K562 (cell line): ENCODE measurements around the gene RAI1. TPM values are rescaled to one million over a fixed set of nuclear protein-coding genes. Genes with fewer than 3 reads are reported as not detected.

Experiments
- CBX3 ChIP-seq, 2 experiments: IDR thresholded peaks; 1 replicate in 1 of 2; 2 replicates in 1 of 2; pipeline ENCODE4 v1.6.1; 2012; ENCODE audit warnings: inconsistent platforms in 2 of 2, low read length in 2 of 2, borderline replicate concordance in 1 of 2, control low read depth in 1 of 2
- DDX20 ChIP-seq: fragments of 450-650 bp; IDR thresholded peaks from 2 replicates; pipeline ENCODE4 v1.6.1; 2016; ENCODE audit warnings: missing genetic modification characterization, low read depth, mild to moderate bottlenecking, missing compliant biosample characterization, moderate library complexity
- DMBX1 ChIP-seq: fragments of 250-450 bp; sonication (Bioruptor Pico); IDR thresholded peaks from 2 replicates; pipeline ENCODE4 v1.8.0; 2022; ENCODE audit warnings: inconsistent platforms, mild to moderate bottlenecking, moderate library complexity, borderline replicate concordance
- E2F3 ChIP-seq: fragments of 250-450 bp; sonication (Bioruptor Pico); IDR thresholded peaks from 2 replicates; pipeline ENCODE4 v1.4.0; 2020; ENCODE audit warnings: mild to moderate bottlenecking
- FOS ChIP-seq: IDR thresholded peaks from 3 replicates; pipeline ENCODE4 v1.6.1; 2011; ENCODE audit not compliant: insufficient read length; ENCODE audit errors: extremely low read depth
- FOXM1 ChIP-seq, 2 experiments: fragments of 450-650 bp in 1 of 2; sonication (generic) in 1 of 2; formaldehyde crosslinking in 1 of 2; IDR thresholded peaks; 2 replicates each; pipeline versions ENCODE4 v1.6.1 to v1.9.0; 2017 to 2022; ENCODE audit warnings: low read depth in 2 of 2, mild to moderate bottlenecking in 2 of 2, missing genetic modification reagents in 1 of 2, moderate library complexity in 1 of 2
- ZBTB1 ChIP-seq: sonication (generic); formaldehyde crosslinking; IDR thresholded peaks from 2 replicates; pipeline ENCODE4 v1.8.1; 2023; ENCODE audit warnings: missing genetic modification reagents, low read depth, mild to moderate bottlenecking, borderline replicate concordance
- ZBTB7A ChIP-seq: IDR thresholded peaks from 2 replicates; pipeline ENCODE4 v1.6.1; 2011; ENCODE audit warnings: low read depth, mild to moderate bottlenecking, low read length, moderate library complexity, borderline replicate concordance; ENCODE audit not compliant: control insufficient read depth
- ZFX ChIP-seq: sonication (generic); formaldehyde crosslinking; IDR thresholded peaks from 2 replicates; pipeline ENCODE4 v1.8.0; 2022; ENCODE audit warnings: mild to moderate bottlenecking, missing genetic modification reagents, moderate library complexity
- polyA plus RNA-seq, 8 experiments: library from polyadenylated mRNA; depleted of rRNA in 4 of 8; stranded (reverse) in 5 of 8; unstranded in 3 of 8; fragments of >200 nt; fragmentation: Nextera tagmentation in 2 of 8; fragmentation: Illumina TruSeq in 1 of 8; extraction: Ambion mirVana in 2 of 8; extraction: Trizol in 1 of 8; gene quantifications; 2 replicates each; pipeline versions ENCODE4 v1.2.1 to v1.2.3, GENCODE V29; 2011 to 2014; ENCODE audit warnings: inconsistent platforms in 1 of 8, missing spikeins in 1 of 8
- total RNA-seq, 7 experiments: library from RNA; depleted of rRNA in 6 of 7; stranded (reverse); fragments of >200 nt in 6 of 7; fragmentation: Illumina TruSeq in 2 of 7; extraction: Trizol in 2 of 7; gene quantifications; 2 replicates each; pipeline versions ENCODE4 v1.2.1 to v1.2.3, GENCODE V29; 2011 to 2021; ENCODE audit warnings: low replicate concordance in 1 of 7
- TF ChIP-seq, protein P1 (sequence below): fragments of 450-650 bp; IDR thresholded peaks from 2 replicates; pipeline ENCODE4 v1.6.1; 2017; ENCODE audit warnings: antibody characterized with exemption, mild to moderate bottlenecking
- TF ChIP-seq, protein P2 (sequence below): fragments of 450-650 bp; IDR thresholded peaks from 2 replicates; pipeline ENCODE4 v1.6.1; 2018; ENCODE audit not compliant: partially characterized antibody
- TF ChIP-seq, protein P3 (sequence below): fragments of 250-450 bp; sonication (Bioruptor Pico); IDR thresholded peaks from 2 replicates; pipeline ENCODE4 v1.4.0; 2020

The RAI1 gene
- total and polyA plus RNA-seq, 9 of the 15 experiments (the other 6 are each of a cell fraction or from before 2014, with no cell fraction given) = 0.68 to 19.9 (median 5.5) TPM

DNA sequence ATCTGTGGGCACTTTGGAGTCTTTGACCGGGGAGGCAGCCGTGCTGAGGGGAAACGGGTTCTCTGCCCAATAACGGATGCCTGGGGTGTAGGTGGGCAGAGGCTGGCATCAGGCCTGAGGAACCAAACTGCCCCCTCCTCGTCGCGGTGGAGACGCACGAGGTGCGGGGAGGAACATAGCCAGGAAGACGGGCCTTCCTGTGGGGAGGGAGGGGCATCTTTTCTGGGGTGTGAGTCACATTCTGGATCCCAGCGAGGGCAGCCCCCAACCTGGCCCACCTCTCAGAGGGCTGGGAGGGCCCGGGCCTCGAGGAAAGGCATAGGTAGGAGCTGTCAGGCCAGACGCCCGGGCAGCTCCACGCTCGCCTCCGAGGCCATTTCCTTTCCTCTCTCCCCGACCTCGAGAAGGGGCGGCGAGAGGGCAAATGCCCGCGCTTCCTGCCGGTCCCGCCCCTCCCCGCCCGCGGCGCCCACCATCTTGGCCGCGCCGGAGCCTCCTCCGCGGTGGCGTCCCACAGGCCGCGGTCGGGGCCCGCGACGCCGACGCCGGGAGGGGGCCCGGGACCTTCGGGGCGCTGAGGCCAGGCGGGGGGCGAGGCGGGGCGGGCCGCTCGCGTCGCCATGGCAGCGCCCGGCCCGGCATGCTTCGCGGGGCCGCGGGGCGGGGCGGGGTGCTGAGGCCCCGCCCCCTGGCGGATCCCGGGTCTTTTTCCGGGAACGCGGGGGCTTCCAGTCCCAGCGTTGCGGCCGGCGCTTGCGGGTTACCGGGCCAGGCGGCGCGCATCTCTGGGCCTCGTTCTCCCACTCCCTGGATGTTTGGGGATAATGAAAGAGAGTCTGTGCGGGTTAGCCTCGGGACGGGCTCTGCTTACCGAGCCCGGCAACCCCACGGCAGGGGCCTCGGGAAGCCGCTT is 13.2 kb downstream of the RAI1 start (continued):
- TF ChIP-seq, protein P1, sequence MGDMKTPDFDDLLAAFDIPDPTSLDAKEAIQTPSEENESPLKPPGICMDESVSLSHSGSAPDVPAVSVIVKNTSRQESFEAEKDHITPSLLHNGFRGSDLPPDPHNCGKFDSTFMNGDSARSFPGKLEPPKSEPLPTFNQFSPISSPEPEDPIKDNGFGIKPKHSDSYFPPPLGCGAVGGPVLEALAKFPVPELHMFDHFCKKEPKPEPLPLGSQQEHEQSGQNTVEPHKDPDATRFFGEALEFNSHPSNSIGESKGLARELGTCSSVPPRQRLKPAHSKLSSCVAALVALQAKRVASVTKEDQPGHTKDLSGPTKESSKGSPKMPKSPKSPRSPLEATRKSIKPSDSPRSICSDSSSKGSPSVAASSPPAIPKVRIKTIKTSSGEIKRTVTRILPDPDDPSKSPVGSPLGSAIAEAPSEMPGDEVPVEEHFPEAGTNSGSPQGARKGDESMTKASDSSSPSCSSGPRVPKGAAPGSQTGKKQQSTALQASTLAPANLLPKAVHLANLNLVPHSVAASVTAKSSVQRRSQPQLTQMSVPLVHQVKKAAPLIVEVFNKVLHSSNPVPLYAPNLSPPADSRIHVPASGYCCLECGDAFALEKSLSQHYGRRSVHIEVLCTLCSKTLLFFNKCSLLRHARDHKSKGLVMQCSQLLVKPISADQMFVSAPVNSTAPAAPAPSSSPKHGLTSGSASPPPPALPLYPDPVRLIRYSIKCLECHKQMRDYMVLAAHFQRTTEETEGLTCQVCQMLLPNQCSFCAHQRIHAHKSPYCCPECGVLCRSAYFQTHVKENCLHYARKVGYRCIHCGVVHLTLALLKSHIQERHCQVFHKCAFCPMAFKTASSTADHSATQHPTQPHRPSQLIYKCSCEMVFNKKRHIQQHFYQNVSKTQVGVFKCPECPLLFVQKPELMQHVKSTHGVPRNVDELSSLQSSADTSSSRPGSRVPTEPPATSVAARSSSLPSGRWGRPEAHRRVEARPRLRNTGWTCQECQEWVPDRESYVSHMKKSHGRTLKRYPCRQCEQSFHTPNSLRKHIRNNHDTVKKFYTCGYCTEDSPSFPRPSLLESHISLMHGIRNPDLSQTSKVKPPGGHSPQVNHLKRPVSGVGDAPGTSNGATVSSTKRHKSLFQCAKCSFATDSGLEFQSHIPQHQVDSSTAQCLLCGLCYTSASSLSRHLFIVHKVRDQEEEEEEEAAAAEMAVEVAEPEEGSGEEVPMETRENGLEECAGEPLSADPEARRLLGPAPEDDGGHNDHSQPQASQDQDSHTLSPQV = peak; percentile 95
- TF ChIP-seq CBX3 (IDR thresholded peaks at IDR 0.05; ENCODE audit: borderline replicate concordance in 1 of 2, low read length in 2 of 2) = peak in 1 of 2 experiments; percentile 49; a peak in 1 of 3 replicates
- TF ChIP-seq, protein P2, sequence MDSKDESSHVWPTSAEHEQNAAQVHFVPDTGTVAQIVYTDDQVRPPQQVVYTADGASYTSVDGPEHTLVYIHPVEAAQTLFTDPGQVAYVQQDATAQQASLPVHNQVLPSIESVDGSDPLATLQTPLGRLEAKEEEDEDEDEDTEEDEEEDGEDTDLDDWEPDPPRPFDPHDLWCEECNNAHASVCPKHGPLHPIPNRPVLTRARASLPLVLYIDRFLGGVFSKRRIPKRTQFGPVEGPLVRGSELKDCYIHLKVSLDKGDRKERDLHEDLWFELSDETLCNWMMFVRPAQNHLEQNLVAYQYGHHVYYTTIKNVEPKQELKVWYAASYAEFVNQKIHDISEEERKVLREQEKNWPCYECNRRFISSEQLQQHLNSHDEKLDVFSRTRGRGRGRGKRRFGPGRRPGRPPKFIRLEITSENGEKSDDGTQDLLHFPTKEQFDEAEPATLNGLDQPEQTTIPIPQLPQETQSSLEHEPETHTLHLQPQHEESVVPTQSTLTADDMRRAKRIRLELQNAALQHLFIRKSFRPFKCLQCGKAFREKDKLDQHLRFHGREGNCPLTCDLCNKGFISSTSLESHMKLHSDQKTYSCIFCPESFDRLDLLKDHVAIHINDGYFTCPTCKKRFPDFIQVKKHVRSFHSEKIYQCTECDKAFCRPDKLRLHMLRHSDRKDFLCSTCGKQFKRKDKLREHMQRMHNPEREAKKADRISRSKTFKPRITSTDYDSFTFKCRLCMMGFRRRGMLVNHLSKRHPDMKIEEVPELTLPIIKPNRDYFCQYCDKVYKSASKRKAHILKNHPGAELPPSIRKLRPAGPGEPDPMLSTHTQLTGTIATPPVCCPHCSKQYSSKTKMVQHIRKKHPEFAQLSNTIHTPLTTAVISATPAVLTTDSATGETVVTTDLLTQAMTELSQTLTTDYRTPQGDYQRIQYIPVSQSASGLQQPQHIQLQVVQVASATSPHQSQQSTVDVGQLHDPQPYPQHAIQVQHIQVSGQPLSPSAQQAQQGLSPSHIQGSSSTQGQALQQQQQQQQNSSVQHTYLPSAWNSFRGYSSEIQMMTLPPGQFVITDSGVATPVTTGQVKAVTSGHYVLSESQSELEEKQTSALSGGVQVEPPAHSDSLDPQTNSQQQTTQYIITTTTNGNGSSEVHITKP = peak; percentile 28
- peak; percentile 3; the same call in 1 of the 2 replicates for TF ChIP-seq ZBTB7A
- no peak for TF ChIP-seq FOS
- TF ChIP-seq ZBTB1 = peak; percentile 90
- TF ChIP-seq E2F3 (CRISPR knock-in tag) = peak; percentile 44; the same call in 1 of the 2 replicates
- TF ChIP-seq DDX20 = no peak
- TF ChIP-seq FOXM1 (IDR thresholded peaks at IDR 0.05; ENCODE audit: low read depth) = no peak
- no peak for TF ChIP-seq FOXM1 (CRISPR knock-in tag; IDR thresholded peaks at IDR 0.05; ENCODE audit: low read depth)
- TF ChIP-seq, protein P3, sequence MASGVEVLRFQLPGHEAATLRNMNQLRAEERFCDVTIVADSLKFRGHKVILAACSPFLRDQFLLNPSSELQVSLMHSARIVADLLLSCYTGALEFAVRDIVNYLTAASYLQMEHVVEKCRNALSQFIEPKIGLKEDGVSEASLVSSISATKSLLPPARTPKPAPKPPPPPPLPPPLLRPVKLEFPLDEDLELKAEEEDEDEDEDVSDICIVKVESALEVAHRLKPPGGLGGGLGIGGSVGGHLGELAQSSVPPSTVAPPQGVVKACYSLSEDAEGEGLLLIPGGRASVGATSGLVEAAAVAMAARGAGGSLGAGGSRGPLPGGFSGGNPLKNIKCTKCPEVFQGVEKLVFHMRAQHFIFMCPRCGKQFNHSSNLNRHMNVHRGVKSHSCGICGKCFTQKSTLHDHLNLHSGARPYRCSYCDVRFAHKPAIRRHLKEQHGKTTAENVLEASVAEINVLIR (CRISPR knock-in tag) = no peak
- TF ChIP-seq DMBX1 = 0 out of 2 replicates have a peak, but pooled peaks have one; percentile 11
- peak; percentile 63 for TF ChIP-seq ZFX
